ENCODE data around the gene MACF1.

The MACF1 gene

DNA sequence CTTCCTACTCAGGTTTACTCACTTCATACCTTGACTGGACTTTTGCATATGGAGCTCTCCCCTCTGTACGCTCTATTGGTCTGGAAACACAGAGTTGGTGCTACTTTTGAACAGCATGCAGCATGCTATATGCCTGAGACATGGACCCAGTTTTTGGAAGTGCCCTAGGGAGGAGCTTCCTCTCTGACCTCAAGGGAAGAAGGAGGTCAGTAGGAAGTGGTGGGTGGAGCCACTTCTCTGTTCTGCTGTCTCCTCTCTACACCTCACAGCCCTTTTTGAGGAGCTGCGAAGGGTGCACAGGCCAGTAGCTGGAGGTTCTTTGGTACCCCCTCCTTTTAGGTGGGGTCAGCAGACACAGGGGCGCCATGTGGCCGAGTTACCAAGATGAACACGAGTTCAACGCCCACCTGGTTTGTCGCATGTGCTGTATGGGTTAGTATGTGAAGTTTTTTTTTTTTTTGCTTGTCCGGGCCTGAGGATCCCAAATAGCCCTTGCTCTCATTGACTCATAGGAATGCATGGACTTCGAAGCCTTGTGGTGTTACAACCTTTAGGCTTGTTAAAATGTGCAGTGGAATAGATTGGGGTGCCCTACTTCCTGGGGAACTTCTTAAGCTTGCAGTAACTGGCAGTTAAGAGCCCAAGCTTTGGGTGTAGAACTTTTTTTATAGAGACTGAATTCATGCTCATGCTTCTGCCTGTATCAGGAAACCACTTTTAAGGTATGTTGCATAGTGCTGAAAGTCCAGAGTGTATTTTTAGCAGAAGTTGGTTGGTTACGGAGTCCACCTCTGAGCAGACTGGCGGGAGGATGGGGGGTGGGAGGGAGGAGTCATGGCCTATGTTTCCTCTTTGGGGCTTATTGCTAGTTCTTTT is 10.7 kb downstream of the MACF1 start:
- no peaks in the 10 kb centered on the region for H3K27me3 Mint-ChIP-seq (ENCODE audit: low read depth)

DNA sequence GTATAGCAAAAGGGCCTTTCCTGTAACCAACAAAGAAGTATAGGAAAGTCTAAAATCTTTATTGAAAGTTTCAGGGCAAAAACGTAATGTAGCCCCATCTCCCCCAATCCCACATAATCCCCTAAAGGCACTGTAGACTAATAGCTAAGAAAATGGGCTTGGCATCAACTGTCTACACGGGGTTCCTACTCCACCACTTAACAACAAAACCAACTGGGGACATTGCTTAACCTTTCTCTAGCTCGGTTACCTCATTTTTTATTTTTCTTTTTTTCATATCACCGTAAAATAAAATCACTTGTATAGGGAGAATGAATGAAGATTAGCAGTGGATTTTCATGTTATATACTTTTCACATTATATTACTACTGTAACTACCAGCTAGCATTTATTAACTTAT is 12.3 kb downstream of the MACF1 start:
- H3K27ac Mint-ChIP-seq, result peak overlapping the region in 1 of 3 experiments; percentile 88
- H3K27me3 Mint-ChIP-seq (ENCODE audit: low read depth), result no peaks in the 10 kb centered on the region
- no peaks in the 10 kb centered on the region for H3K9me3 Mint-ChIP-seq
- no peaks in the 10 kb centered on the region for H3K36me3 Mint-ChIP-seq (ENCODE audit: low read depth)
- H3K4me1 Mint-ChIP-seq, result peaks cover 39% of the 10 kb centered on the region
- TF ChIP-seq CTCF (IDR thresholded peaks at IDR 0.05; ENCODE audit: unreplicated experiment in 3 of 3), result no peak
- no peak overlapping the region for H3K4me3 Mint-ChIP-seq

More for the DNA sequence above, 10.7 kb downstream of the MACF1 start:
- peak overlapping the region; percentile 80 to 88 (median 83) for H3K27ac Mint-ChIP-seq
- H3K9me3 Mint-ChIP-seq, result no peaks in the 10 kb centered on the region
- no peak for TF ChIP-seq CTCF (IDR thresholded peaks at IDR 0.05; ENCODE audit: unreplicated experiment in 3 of 3)
- peaks cover 39% of the 10 kb centered on the region for H3K4me1 Mint-ChIP-seq
- H3K4me3 Mint-ChIP-seq, result no peak overlapping the region
- H3K36me3 Mint-ChIP-seq (ENCODE audit: low read depth), result no peaks in the 10 kb centered on the region

GRCh38 chr1:39220891-39221870 is 16.7 kb downstream of the MACF1 start:
- H3K27me3 Mint-ChIP-seq (ENCODE audit: low read depth), result no peaks in the 10 kb centered on the region

GRCh38 chr1:39224295-39224829 is 19.9 kb downstream of the MACF1 start:
- TF ChIP-seq CTCF (IDR thresholded peaks at IDR 0.05; ENCODE audit: unreplicated experiment in 3 of 3), result no peak
- H3K36me3 Mint-ChIP-seq (ENCODE audit: low read depth), result no peaks in the 10 kb centered on the region
- peaks cover 4% of the 10 kb centered on the region for H3K4me1 Mint-ChIP-seq
- H3K4me3 Mint-ChIP-seq, result no peak overlapping the region
- H3K27ac Mint-ChIP-seq, result no peak overlapping the region
- H3K9me3 Mint-ChIP-seq, result no peaks in the 10 kb centered on the region
- no peaks in the 10 kb centered on the region for H3K27me3 Mint-ChIP-seq (ENCODE audit: low read depth)

More at GRCh38 chr1:39220891-39221870, 16.7 kb downstream of the MACF1 start:
- Mint-ChIP-seq H3K36me3 (ENCODE audit: low read depth) (no peaks in the 10 kb centered on the region), H3K9me3 (no peaks in the 10 kb centered on the region), H3K4me3 (no peak overlapping the region), H3K4me1 (peaks cover 11% of the 10 kb centered on the region), H3K27ac (no peak overlapping the region)
- no peak for TF ChIP-seq CTCF (IDR thresholded peaks at IDR 0.05; ENCODE audit: unreplicated experiment in 3 of 3)

GRCh38 chr1:39226836-39227235 is 22.3 kb downstream of the MACF1 start:
- no peak for TF ChIP-seq CTCF (IDR thresholded peaks at IDR 0.05; ENCODE audit: unreplicated experiment in 3 of 3)
- no peaks in the 10 kb centered on the region for H3K27me3 Mint-ChIP-seq (ENCODE audit: low read depth)
- H3K27ac Mint-ChIP-seq, result no peak overlapping the region
- H3K36me3 Mint-ChIP-seq (ENCODE audit: low read depth), result no peaks in the 10 kb centered on the region
- H3K4me1 Mint-ChIP-seq, result peaks cover 16% of the 10 kb centered on the region
- H3K4me3 Mint-ChIP-seq, result no peak overlapping the region
- H3K9me3 Mint-ChIP-seq, result no peaks in the 10 kb centered on the region
